HCT116 (cell line): Measurements from ENCODE around the gene GALNS. TPM values are rescaled to one million over a fixed set of nuclear protein-coding genes. Genes with fewer than 3 reads are reported as not detected.

Experiments used
- ATAC-seq: fragments of 200-7000 bp; cut with Tn5 transposase; 2 replicates; pipeline ENCODE4 v1.9.1; 2020; ENCODE audit warnings: mild to moderate bottlenecking, moderate library complexity
- Bru-seq: library from RNA; stranded (reverse); fragments of 400-500 nt; gene quantifications from one replicate; lab custom pipeline; 2021; lab: Mats Ljungman, UMichigan
- BruChase-seq, 2 experiments: library from RNA; stranded (reverse); fragments of 400-500 nt; gene quantifications; one replicate each; lab custom pipeline; 2021; lab: Mats Ljungman, UMichigan
- BruUV-seq: library from RNA; stranded (reverse); fragments of 400-500 nt; replicated peaks from 2 replicates; lab custom pipeline; 2021; lab: Mats Ljungman, UMichigan
- CTCF ChIA-PET: fragments of 300-600 bp; sonication (Branson Sonifier 250); formaldehyde crosslinking; loops from one replicate; lab custom pipeline; 2021; ENCODE audit warnings: antibody characterized with exemption; lab: Charles Lee
- POLR2A ChIA-PET: fragments of 300-600, 350-600 bp; sonication (Branson Sonifier 250); formaldehyde crosslinking; loops from one replicate; lab custom pipeline; 2021; ENCODE audit warnings: antibody characterized with exemption; lab: Charles Lee
- RAD21 ChIA-PET, 2 experiments: fragments of 300-600 bp; sonication (Branson Sonifier 250); formaldehyde crosslinking; loops; one replicate each; lab custom pipeline; 2023; ENCODE audit warnings: low total read pairs in 2 of 2; ENCODE audit not compliant: uncharacterized antibody in 2 of 2, unreplicated experiment in 2 of 2, low non-redundant PET in 1 of 2; lab: Charles Lee
- DNase-seq: peaks from one replicate; pipeline ENCODE4 v3.0.0-alpha.2; 2010; ENCODE audit warnings: low read depth, low spot score
- H2AFZ ChIP-seq: fragments of 200-600 bp; shearing (Covaris generic), sonication (generic); 2 replicates; pipeline ENCODE4 v1.6.1; 2017; ENCODE audit warnings: low read depth, mixed run types, mixed read lengths, antibody characterized with exemption, low read length; ENCODE audit not compliant: poor library complexity, severe bottlenecking
- H3K27ac ChIP-seq: 2 replicates; pipeline ENCODE4 v1.5.1; 2012; ENCODE audit warnings: low read depth, low read length
- H3K27me3 ChIP-seq: fragments of 200-600 bp; sonication (generic); 2 replicates; pipeline ENCODE4 v1.6.1; 2016; ENCODE audit warnings: mixed run types, low read length, mixed read lengths; ENCODE audit not compliant: insufficient read depth
- H3K36me3 ChIP-seq, 2 experiments: fragments of 200-500 bp in 1 of 2; fragments of 200-600 bp in 1 of 2; sonication (Bioruptor generic) in 1 of 2; sonication (generic) in 1 of 2; 2 replicates each; pipeline versions ENCODE4 v1.5.1 to v1.6.1; 2014 to 2016; ENCODE audit warnings: low read length in 2 of 2, inconsistent platforms in 1 of 2, mixed read lengths in 1 of 2, mixed run types in 1 of 2; ENCODE audit not compliant: insufficient read depth in 2 of 2, control insufficient read depth in 1 of 2
- H3K4me1 ChIP-seq, 2 experiments: fragments of 200-600 bp in 1 of 2; sonication (generic) in 1 of 2; 2 replicates each; pipeline versions ENCODE4 v1.5.1 to v1.6.1; 2012 to 2017; ENCODE audit warnings: low read length in 2 of 2, inconsistent platforms in 1 of 2, mild to moderate bottlenecking in 1 of 2, mixed read lengths in 1 of 2, mixed run types in 1 of 2, moderate library complexity in 1 of 2; ENCODE audit not compliant: insufficient read depth in 2 of 2, control insufficient read depth in 1 of 2
- H3K4me2 ChIP-seq: fragments of 200-600 bp; sonication (generic); 2 replicates; pipeline ENCODE4 v1.6.1; 2017; ENCODE audit warnings: mixed run types, low read length, mixed read lengths
- H3K4me3 ChIP-seq, 2 experiments: fragments of 200-600 bp in 1 of 2; sonication (generic) in 1 of 2; replicated peaks in 1 of 2; 2 replicates each; pipeline ENCODE4 v1.5.1; 2011 to 2016; ENCODE audit warnings: low read length in 2 of 2, control low read depth in 1 of 2, low read depth in 1 of 2, mild to moderate bottlenecking in 1 of 2, mixed read lengths in 1 of 2, mixed run types in 1 of 2
- H3K79me2 ChIP-seq: fragments of 200-600 bp; sonication (generic); 2 replicates; pipeline ENCODE4 v1.6.1; 2017; ENCODE audit warnings: mild to moderate bottlenecking, mixed run types, low read length, moderate library complexity, mixed read lengths; ENCODE audit not compliant: insufficient read depth
- H3K9ac ChIP-seq: fragments of 200-600 bp; sonication (generic); 2 replicates; pipeline ENCODE4 v1.6.1; 2016; ENCODE audit warnings: low read length, mixed read lengths
- H3K9me2 ChIP-seq: fragments of 200-600 bp; sonication (generic), shearing (Covaris generic); 2 replicates; pipeline ENCODE4 v1.6.1; 2017; ENCODE audit warnings: mixed run types, mild to moderate bottlenecking, moderate library complexity; ENCODE audit not compliant: insufficient read depth
- H3K9me3 ChIP-seq, 2 experiments: fragments of 200-500 bp in 1 of 2; fragments of 200-600 bp in 1 of 2; sonication (Bioruptor generic) in 1 of 2; sonication (generic) in 1 of 2; 2 replicates each; pipeline ENCODE4 v1.6.1; 2014 to 2017; ENCODE audit warnings: low read length in 2 of 2, mixed read lengths in 2 of 2, inconsistent platforms in 1 of 2, low read depth in 1 of 2, mild to moderate bottlenecking in 1 of 2, mixed run types in 1 of 2, moderate library complexity in 1 of 2; ENCODE audit not compliant: control insufficient read depth in 1 of 2, insufficient read depth in 1 of 2
- H4K20me1 ChIP-seq: fragments of 200-600 bp; sonication (generic), shearing (Covaris generic); 2 replicates; pipeline ENCODE4 v1.6.1; 2017; ENCODE audit warnings: mixed run types, mild to moderate bottlenecking, moderate library complexity; ENCODE audit not compliant: insufficient read depth
- ATF3 ChIP-seq: IDR thresholded peaks from 2 replicates; pipeline ENCODE4 v1.6.1; 2012
- FOSL1 ChIP-seq: IDR thresholded peaks from 2 replicates; pipeline ENCODE4 v1.6.1; 2012; ENCODE audit warnings: low read depth
- JUND ChIP-seq: IDR thresholded peaks from 2 replicates; pipeline ENCODE4 v1.6.1; 2012
- MAX ChIP-seq: IDR thresholded peaks from 2 replicates; pipeline ENCODE4 v1.6.1; 2012
- POLR2A ChIP-seq: IDR thresholded peaks from 2 replicates; pipeline ENCODE4 v1.7.0; 2011; ENCODE audit warnings: borderline replicate concordance; ENCODE audit not compliant: insufficient read depth, insufficient read length; ENCODE audit errors: extremely low read depth
- POLR2AphosphoS5 ChIP-seq: IDR thresholded peaks from 2 replicates; pipeline ENCODE4 v1.6.1; 2011; ENCODE audit warnings: mild to moderate bottlenecking, low read depth, low read length, moderate library complexity
- REST ChIP-seq: IDR thresholded peaks from 2 replicates; pipeline ENCODE4 v1.6.1; 2012; ENCODE audit warnings: low read depth
- YY1 ChIP-seq: IDR thresholded peaks from 2 replicates; pipeline ENCODE4 v1.6.1; 2011; ENCODE audit warnings: low read length, low read depth, moderate library complexity, mild to moderate bottlenecking; ENCODE audit not compliant: insufficient replicate concordance; ENCODE audit errors: extremely low read depth
- ZFX ChIP-seq: fragments of 450-650 bp; IDR thresholded peaks from 2 replicates; pipeline ENCODE4 v1.6.1; 2017
- intact Hi-C: fragments of 100-400 bp; cut with micrococcal nuclease; formaldehyde crosslinking; loops from 2 replicates; pipeline ENCODE4 v1.10.0; 2022
- long read RNA-seq: library from polyadenylated mRNA; unstranded; transcript quantifications from one replicate; pipeline ENCODE4 v2.0.0, GENCODE V29; 2021; ENCODE audit not compliant: unreplicated experiment
- polyA plus RNA-seq: library from polyadenylated mRNA; unstranded; fragments of >200 nt; gene quantifications from 2 replicates; pipeline ENCODE4 v1.2.1, GENCODE V29; 2012; ENCODE audit warnings: missing spikeins
- total RNA-seq: library from RNA; stranded (reverse); gene quantifications from one replicate; pipeline ENCODE4 v1.2.1, GENCODE V29; 2021; ENCODE audit not compliant: unreplicated experiment

The GALNS gene
- total RNA-seq (44.6 TPM), Bru-seq, nascent RNA (percentile 55 among the genes with signal in this experiment), BruChase-seq, experiment 1, labeled RNA remaining after a 6-hour chase (percentile 80 among the genes with signal in this experiment), BruChase-seq, experiment 2, labeled RNA remaining after a 2-hour chase (percentile 69 among the genes with signal in this experiment)
- 22.7 and 24.3 TPM in 2 replicates for polyA plus RNA-seq
- long read RNA-seq, transcript GALNS-201 (14 exons, 2,363 nt) = major isoform, 15 of 45 reads
- long read RNA-seq, partial matches to known transcripts = 5 of 45 reads
- long read RNA-seq, other reads (novel, unspliced or antisense) = 25 of 45 reads

GRCh38 chr16:88856828-88857727 lies at the start of gene GALNS, which contains the start of gene TRAPPC2L:
Gene GALNS (minus strand): TSS chr16:88856947. CDS start chr16:88856877, 70 bp downstream.
Gene TRAPPC2L (plus strand): TSS chr16:88857127. CDS start chr16:88857151, 24 bp downstream.
- peak within 1 kb of the TSS; percentile 89 to 100 for H3K4me3 ChIP-seq
- no peaks in the 10 kb centered on the region for H4K20me1 ChIP-seq
- peak within 1 kb of the TSS; percentile 92 for H3K9ac ChIP-seq
- DNase-seq (peak; percentile 90), ATAC-seq (peak; percentile 87)
- peaks cover 19 to 26% of the 10 kb centered on the region in 2 experiments for H3K4me1 ChIP-seq
- ChIA-PET CTCF (interaction anchor here (0.8 to 2.1 kb wide), 10 partner anchors 8 to 360 kb away, joined by 3 to 11 read pairs (median 5); partner anchors contain the start of genes APRT, CDH15 and ZNF778), POLR2A (interaction anchor here (1.0 to 1.6 kb wide), 2 partner anchors 8 to 120 kb away, joined by 4 to 5 read pairs; no protein-coding TSS in a partner anchor), RAD21 (interaction anchor here (0.6 to 1.2 kb wide), 4 partner anchors 45 to 310 kb away, joined by 3 to 8 read pairs (median 4); partner anchors contain the start of gene APRT (in 1 of the 2))
- no peak within 1 kb of the TSS for H2AFZ ChIP-seq
- peak; percentile 43; the same call in 1 of the 2 replicates for TF ChIP-seq ZFX
- TF ChIP-seq FOSL1 = no peak
- no peak for TF ChIP-seq ATF3
- TF ChIP-seq YY1 = peak; percentile 96
- no peak for TF ChIP-seq JUND
- peak; percentile 89 for TF ChIP-seq POLR2A
- peak; percentile 95 for TF ChIP-seq POLR2AphosphoS5
- no peak for TF ChIP-seq MAX
- TF ChIP-seq REST = no peak
- peaks cover 25 to 27% of the 10 kb centered on the region in 2 experiments; a peak in 3 of 4 replicates for H3K36me3 ChIP-seq
- intact Hi-C loops = loop anchor here (1.0 to 2.0 kb wide), 3 partner anchors 41 to 360 kb away; partner anchors contain the start of gene ZNF778
- H3K9me2 ChIP-seq = no peaks in the 10 kb centered on the region
- H3K27ac ChIP-seq = peak within 1 kb of the TSS; percentile 82
- peak within 1 kb of the TSS; percentile 93 for H3K4me2 ChIP-seq
- no peaks in the 10 kb centered on the region for H3K27me3 ChIP-seq
- H3K79me2 ChIP-seq = peaks cover 29% of the 10 kb centered on the region
- BruUV-seq = no TSS peak
- no peaks in the 10 kb centered on the region for H3K9me3 ChIP-seq
